ENCODE measurements around the gene WDR45B.

The WDR45B gene

GRCh38 chr17:82661717-82662683, 13.8 kb upstream of the WDR45B start:
- Histone ChIP-seq H3K36me3 (no peaks in the 10 kb centered on the region), H3K27me3 (no peaks in the 10 kb centered on the region), H3K4me1 (ENCODE audit: control insufficient read depth in 1 of 2, insufficient read depth in 1 of 2, low read depth in 1 of 2, low read length in 1 of 2) (no peaks in the 10 kb centered on the region), H3K27ac (no peak overlapping the region), H3K4me3 (ENCODE audit: low read depth in 1 of 2, low read length in 1 of 2) (no peak overlapping the region), H3K9me3 (no peaks in the 10 kb centered on the region)
- TF ChIP-seq CTCF (IDR thresholded peaks at IDR 0.05): no peak

- no peaks in the 10 kb centered on the region for H3K9me3 ChIP-seq
- H3K27ac ChIP-seq: no peak overlapping the region
- H3K36me3 ChIP-seq: no peaks in the 10 kb centered on the region
Observed at GRCh38 chr17:82659886-82660285, 11.6 kb upstream of the WDR45B start.

GRCh38 chr17:82658796-82659452, 10.7 kb upstream of the WDR45B start:
- Histone ChIP-seq H3K4me3 (ENCODE audit: low read depth in 1 of 2, low read length in 1 of 2) (no peak overlapping the region), H3K9me3 (no peaks in the 10 kb centered on the region), H3K36me3 (no peaks in the 10 kb centered on the region), H3K4me1 (ENCODE audit: control insufficient read depth in 1 of 2, insufficient read depth in 1 of 2, low read depth in 1 of 2, low read length in 1 of 2) (peaks cover 18% of the 10 kb centered on the region in 2 experiments), H3K27ac (no peak overlapping the region), H3K27me3 (no peaks in the 10 kb centered on the region)
- no peak for TF ChIP-seq CTCF (IDR thresholded peaks at IDR 0.05)

More at GRCh38 chr17:82659886-82660285, 11.6 kb upstream of the WDR45B start:
- Histone ChIP-seq H3K4me1 (ENCODE audit: control insufficient read depth in 1 of 2, insufficient read depth in 1 of 2, low read depth in 1 of 2, low read length in 1 of 2) (peaks cover 8 to 9% of the 10 kb centered on the region in 2 experiments), H3K27me3 (no peaks in the 10 kb centered on the region), H3K4me3 (ENCODE audit: low read depth in 1 of 2, low read length in 1 of 2) (no peak overlapping the region)
- no peak for TF ChIP-seq CTCF (IDR thresholded peaks at IDR 0.05)

- Histone ChIP-seq H3K27me3 (no peaks in the 10 kb centered on the region), H3K27ac (no peak overlapping the region), H3K9me3 (no peaks in the 10 kb centered on the region), H3K4me3 (ENCODE audit: low read depth in 1 of 2, low read length in 1 of 2) (no peak overlapping the region), H3K36me3 (no peaks in the 10 kb centered on the region), H3K4me1 (ENCODE audit: control insufficient read depth in 1 of 2, insufficient read depth in 1 of 2, low read depth in 1 of 2, low read length in 1 of 2) (peaks cover 19 to 22% of the 10 kb centered on the region in 2 experiments)
- TF ChIP-seq CTCF (IDR thresholded peaks at IDR 0.05): no peak
Observed at GRCh38 chr17:82658331-82658730, 10.1 kb upstream of the WDR45B start.

- Histone ChIP-seq H3K27me3 (no peaks in the 10 kb centered on the region), H3K27ac (no peak overlapping the region), H3K9me3 (no peaks in the 10 kb centered on the region), H3K4me3 (ENCODE audit: low read depth in 1 of 2, low read length in 1 of 2) (no peak overlapping the region), H3K36me3 (no peaks in the 10 kb centered on the region), H3K4me1 (ENCODE audit: control insufficient read depth in 1 of 2, insufficient read depth in 1 of 2, low read depth in 1 of 2, low read length in 1 of 2) (peaks cover 19 to 22% of the 10 kb centered on the region in 2 experiments)
- no peak for TF ChIP-seq CTCF (IDR thresholded peaks at IDR 0.05)
Observed at GRCh38 chr17:82657926-82658325, 9.7 kb upstream of the WDR45B start.
